ENCODE measurements around the gene ATP6V1F.

Gene ATP6V1F

DNA sequence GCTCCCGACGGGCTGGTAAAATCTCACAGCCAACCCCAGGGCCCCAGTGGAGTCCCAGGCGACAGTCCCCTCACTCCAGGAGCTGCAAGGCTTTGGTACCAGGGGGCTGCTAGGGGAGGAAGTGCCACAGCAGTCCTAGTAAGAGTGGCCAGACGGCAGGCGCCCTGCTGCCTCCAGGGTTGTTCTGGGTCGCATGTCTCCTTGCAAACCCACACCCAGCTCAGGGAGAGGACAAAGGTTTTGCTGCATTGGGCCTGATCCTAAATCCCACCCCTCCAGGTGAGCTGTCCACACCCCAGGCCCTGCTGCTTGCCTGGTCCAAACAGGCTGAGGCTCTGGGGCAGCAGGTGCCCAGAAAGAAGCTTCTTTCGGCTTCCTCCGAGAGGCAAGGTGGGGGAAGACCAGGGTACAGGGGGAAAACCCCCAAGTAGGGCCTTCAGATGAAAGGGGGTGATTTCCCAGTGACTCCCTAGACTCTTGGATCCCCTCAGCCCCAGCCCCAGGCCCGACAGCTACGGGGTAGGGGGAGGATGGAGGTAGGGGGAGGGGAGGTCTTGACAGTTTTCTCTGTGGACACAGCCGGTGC is 52.0 kb downstream of the ATP6V1F start:
- peaks cover 8% of the 10 kb centered on the region for H3K4me1 ChIP-seq (ENCODE audit: insufficient read depth, insufficient read length)
- TF ChIP-seq YY1 (IDR thresholded peaks at IDR 0.05; ENCODE audit: insufficient read depth, insufficient read length) (no peak), ZNF274 (IDR thresholded peaks at IDR 0.05; ENCODE audit: low read depth, low read length) (no peak)
- no peaks in the 10 kb centered on the region for H3K36me3 ChIP-seq (ENCODE audit: insufficient read depth, insufficient read length, low read length)
- DNase-seq (ENCODE audit: low read depth, low spot score) = no peak
- H3K9me3 ChIP-seq (ENCODE audit: insufficient read depth, low read length) = no peaks in the 10 kb centered on the region
- no peaks in the 10 kb centered on the region for H3K27me3 ChIP-seq (ENCODE audit: insufficient read depth, insufficient read length)
- H3K4me3 ChIP-seq (ENCODE audit: insufficient read length, low read depth) = no peak overlapping the region
- H3K9ac ChIP-seq (ENCODE audit: insufficient read length, low read depth) = no peak overlapping the region

- TF ChIP-seq YY1 (IDR thresholded peaks at IDR 0.05; ENCODE audit: insufficient read depth, insufficient read length) (no peak), ZNF274 (IDR thresholded peaks at IDR 0.05; ENCODE audit: low read depth, low read length) (no peak), SUZ12 (IDR thresholded peaks at IDR 0.05; ENCODE audit: extremely low read depth, insufficient read depth, insufficient read length) (no peak)
- H3K9me3 ChIP-seq (ENCODE audit: insufficient read depth, low read length) = no peaks in the 10 kb centered on the region
- H3K36me3 ChIP-seq (ENCODE audit: insufficient read depth, insufficient read length, low read length) = no peaks in the 10 kb centered on the region
- no peaks in the 10 kb centered on the region for H3K27me3 ChIP-seq (ENCODE audit: insufficient read depth, insufficient read length)
- no peak overlapping the region for H3K4me3 ChIP-seq (ENCODE audit: insufficient read length, low read depth)
- no peak for DNase-seq (ENCODE audit: low read depth, low spot score)
- peaks cover 8% of the 10 kb centered on the region for H3K4me1 ChIP-seq (ENCODE audit: insufficient read depth, insufficient read length)
- no peak overlapping the region for H3K9ac ChIP-seq (ENCODE audit: insufficient read length, low read depth)
Measured at GRCh38 chr7:128915271-128915819, 52.7 kb downstream of the ATP6V1F start.
